ENCODE measurements around the gene PRR19. TPM values are rescaled to one million over a fixed set of nuclear protein-coding genes. Genes with fewer than 3 reads are reported as not detected.
"Not testable (repeated sequence)": the region's sequence is repeated elsewhere in the genome, so short reads cannot be mapped to it uniquely, and the experiment has no call there.

PRR19 gene, protein sequence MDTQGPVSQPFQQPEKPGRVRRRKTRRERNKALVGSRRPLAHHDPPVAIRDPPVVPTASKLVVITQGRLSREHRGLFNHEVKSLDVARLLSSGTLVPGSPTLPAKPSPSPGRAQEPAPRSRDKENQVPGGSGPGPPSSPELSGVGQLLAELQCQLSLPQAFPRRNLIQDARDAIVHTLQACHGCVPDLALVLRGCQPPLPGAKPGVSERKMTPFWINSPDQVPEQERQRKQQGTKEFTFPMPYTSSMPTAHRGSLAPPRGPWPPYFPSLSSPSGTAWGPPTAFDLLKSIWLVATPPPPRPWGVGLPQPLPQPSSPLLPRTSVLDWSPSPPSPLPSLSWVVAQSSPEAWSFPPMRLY
- total RNA-seq, result 0.20 TPM

DNA sequence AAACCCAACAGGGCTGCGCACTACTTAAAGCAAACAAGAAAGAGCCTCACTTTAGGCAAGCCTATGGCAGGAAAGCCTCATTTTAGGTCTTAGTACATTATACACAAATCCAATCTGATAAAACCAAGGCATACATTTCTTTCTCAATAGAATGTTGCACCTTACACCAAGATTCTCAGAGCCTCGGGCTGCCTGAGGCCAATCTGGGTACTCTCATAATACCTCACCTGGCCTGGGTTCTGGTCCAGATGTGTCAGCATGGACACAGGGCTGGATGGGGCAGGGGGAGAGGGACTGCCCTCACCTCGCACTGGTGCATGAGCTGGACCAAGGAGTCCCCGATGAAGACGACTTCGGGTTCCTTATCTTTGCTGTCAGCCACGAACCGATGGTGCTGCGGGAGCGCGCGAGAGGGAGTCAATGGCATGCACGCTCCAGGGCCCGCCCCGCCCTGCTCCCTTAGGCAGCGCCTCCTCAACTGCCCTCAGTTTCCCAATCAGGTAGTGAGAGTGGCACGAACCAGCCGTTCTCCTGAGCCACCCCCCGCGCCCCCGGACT is at the start of gene PRR19:
PRR19 (plus strand) TSS at position 487 of the 558 bp plus-strand sequence. CDS start 7,453 bp downstream, outside the sequence.
- no peak for DNase-seq

DNA sequence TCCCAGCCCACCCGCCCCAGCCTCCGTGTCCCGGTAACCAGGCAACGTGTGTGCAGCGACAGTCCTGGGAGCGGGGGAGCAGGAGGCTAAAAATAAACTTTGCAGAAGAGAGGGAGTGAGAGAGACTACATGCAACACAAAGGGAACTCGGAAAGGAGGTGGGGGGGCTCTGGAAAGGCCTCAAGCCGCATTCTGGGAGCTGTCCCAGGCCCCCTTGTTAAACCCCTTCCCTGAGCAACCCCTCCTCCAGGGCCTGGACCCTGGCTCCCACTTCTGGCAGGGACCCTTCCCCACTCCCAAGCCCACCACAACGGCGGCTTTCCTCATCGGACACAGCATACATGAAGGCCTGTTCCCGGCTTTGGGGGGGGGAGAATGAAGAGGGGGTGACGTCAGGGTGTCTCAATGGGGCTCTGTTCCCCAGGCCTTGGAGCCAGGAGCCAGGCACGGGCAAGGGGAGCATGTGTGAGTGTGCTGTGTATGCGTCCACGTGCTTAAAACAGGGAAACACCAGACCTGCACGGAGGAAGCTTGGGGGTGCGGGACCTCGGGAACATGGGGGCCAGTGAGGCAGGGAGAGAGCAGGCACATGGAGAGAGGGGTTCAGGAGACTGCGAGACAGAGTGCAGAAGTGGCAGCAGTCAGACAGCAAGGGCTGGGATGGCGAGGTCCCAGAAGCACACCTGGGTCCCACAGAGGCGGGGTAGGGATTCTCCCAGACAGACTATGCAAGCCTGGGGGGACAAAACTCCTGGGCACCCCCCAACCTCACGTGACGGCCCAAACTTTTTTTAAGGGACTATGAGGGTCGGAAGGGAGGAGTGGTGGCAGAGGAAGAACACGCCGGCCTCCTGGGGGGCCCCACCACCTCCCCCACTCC is 49.3 kb upstream of the PRR19 start:
- DNase-seq, result peak; percentile 62

DNA sequence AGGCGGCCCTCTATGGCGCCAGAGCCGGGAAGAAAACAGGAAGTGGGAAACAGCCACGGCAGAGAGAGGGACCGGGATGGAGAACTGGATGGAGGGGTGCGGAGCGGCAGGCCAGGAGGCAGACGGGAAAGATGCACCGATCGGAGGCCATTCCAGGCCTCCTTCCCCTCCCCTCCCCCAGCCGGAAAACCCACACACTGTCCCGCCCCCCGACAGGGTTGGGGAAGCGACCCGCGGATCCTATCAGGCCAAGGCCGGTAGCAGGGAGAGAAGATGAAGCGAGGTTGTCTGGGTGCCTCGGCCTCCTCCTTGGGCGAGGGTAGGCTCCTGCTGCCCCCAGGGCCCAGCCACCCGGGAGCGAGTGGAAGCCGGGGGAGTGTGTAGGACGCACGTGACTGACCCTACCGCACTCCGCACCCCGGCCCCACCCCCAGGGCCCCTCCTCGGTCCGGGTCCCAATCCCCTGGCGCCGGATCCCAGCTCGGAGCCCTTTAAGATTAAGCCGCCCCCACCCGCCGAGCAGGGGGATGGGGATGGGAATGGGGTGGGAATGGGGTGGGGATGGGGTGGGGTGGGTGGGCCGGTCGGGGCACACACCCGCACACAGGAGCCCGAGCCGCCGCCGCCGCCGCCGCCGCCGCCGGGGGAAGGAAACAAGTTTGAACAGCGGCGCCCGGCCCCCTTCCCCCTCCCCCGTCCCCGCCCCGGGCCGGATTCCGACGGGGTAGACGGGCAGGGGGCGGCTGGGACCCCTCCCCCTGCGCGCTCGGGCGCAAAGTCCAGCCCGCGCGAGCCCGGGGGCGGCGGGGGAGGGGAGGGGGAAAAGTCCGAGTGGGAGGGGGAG is 48.5 kb upstream of the PRR19 start:
- peak; percentile 36 for DNase-seq

DNA sequence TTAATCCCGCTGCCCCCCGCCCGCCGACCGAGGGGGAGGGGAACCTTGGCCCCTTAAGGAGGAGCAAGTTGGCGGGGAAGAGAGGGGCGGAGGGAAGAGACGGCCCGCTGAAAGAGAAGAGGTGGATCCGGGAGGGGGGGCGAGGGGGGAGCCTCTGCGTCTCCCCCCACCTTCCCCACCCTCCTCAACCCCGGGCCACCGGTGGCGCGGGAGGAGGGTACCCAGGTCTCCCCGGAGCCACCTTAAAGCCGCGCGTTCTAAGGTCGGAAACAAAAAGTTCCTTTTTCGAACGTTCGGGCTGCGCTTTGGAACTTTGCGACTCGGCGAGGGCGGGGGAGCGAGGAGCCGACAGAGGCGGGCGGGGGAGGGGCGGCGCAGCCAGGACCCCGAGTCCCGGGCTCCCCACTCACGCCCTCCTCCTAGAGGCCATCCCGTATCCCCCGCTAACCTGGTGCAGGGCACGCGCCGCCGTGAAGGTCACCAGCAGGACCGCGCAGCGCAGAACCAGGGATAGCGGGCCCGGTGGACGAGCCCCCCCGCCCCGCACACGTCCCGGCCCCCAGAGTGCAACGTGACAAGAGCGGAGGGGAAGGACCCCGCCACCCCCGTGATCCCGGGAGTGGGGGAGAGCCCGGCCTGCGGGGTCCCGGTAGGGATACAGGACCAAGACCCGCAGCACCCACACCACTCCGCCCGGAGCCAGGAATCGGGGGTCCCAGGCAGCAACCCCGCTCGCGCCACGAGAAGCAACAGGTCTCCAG is 47.7 kb upstream of the PRR19 start:
- peak; percentile 80 for DNase-seq

- DNase-seq, result peak; percentile 90
Measured at GRCh38 chr19:42254850-42255765, 46.8 kb upstream of the PRR19 start, which contains the start of gene ERF. TSS of gene ERF (minus strand) at chr19:42255128. CDS start at chr19:42254999, 129 bp downstream.

GRCh38 chr19:42255766-42256745 is 45.9 kb upstream of the PRR19 start:
- peak; percentile 73 for DNase-seq

DNA sequence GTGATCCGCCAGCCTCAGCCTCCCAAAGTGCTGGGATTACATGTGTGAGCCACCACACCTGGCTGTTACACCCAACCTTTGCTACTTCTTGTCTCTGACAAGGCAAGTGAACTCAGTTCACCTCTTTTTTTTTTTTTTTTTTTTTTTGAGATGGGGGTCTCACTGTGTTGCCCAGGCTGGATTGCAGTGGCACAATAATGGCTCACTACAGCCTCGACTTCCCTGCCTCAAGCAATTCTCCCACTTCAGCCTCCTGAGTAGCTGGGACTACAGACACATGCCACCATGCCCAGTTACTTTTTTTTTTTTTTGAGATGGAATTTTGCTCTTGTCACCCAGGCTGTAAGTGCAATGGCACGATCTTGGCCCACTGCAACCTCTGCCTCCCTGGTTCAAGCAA is 44.1 kb upstream of the PRR19 start:
- not testable (repeated sequence) for DNase-seq

- no peak for DNase-seq
Measured at GRCh38 chr19:42261763-42262162, 40.2 kb upstream of the PRR19 start.

DNA sequence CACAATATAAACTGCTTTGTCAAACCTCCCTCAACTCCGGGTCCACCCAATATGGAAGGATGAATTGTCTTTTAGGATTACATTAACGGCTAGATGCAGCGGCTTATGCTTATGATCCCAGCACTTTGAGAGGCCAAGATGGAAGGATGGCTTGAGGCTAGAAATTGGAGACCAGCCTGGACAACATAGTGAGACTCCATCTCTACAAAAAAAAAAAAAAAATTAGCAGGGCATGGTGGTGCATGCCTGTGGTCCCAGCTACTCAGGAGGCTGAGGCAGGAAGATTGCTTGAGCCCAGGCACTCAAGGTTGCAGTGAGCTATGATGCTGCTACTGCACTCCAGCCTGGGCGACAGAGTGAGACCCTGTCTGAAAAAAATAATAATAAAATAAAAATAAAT is 35.8 kb upstream of the PRR19 start:
- DNase-seq, result not testable (repeated sequence)

DNA sequence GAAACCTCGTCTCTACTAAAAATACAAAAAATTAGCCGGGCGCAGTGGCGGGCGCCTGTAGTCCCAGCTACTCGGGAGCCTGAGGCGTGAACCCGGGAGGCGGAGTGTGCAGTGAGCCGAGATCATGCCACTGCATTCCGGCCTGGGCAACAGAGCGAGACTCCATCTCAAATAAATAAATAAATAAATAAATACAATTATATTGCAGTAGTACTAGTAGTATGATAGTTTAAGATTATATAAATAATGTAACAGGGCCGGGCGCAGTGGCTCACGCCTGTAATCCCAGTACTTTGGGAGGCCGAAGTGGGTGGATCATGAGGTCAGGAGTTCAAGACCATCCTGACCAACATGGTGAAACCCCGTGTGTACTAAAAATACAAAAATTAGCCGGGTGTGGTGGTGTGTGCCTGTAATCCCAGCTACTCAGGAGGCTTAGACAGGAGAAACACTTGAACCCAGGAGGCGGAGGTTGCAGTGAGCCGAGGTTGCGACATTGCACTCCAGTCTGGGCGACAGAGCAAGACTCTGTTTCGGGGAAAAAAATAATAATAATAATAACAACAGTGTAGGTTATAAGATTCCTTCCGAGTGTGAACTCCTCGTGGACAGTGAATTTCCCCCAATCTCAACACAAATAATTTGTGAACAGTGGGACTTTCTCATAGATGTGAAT is 34.9 kb upstream of the PRR19 start:
- not testable (repeated sequence) for DNase-seq

- no peak for DNase-seq
Measured at GRCh38 chr19:42267644-42268141, 34.2 kb upstream of the PRR19 start.

- peak; percentile 100 for DNase-seq
Measured at GRCh38 chr19:42268142-42268703, 33.7 kb upstream of the PRR19 start.

DNA sequence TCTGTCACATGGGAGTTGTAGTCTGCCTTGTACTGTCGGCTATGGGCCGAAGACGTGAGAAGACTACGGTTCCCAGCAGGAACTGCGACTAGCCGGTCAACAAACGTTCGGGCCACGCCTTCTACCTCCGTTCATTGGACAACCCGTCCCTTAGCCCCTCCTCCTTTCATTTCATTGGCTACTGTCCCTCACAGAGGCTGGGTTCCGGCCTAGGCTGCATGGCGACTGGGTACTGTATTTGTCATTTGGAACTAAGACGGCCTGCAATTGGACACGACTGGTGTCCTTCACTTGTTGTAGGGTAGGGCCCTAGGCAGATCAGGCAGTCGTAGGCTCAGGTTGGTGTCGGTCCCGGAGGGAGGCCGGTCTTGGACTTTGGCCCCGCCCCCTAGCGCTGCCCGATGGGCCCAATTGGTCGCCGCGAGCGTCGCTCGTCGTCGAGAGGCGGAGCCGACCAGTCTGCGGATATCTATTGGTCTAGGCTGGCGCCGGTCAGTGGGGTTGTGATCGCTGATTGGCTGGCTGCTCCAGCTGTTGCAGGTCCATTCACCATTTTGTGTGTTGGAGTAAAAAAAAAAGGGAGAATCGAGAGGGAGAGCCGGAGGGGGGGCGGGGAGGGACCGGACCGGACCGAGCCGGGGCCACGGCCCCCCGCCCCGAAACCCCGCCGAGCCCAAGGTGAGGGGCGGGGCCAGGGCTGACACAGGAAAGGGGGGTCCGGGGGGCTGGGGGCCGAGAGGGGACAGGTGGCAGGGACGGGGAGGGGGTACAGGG is 33.0 kb upstream of the PRR19 start, which contains the start of gene CIC:
CIC (plus strand) TSS at position 549 of the 774 bp plus-strand sequence. CDS start 2,532 bp downstream, outside the sequence.
- peak; percentile 100 for DNase-seq

DNA sequence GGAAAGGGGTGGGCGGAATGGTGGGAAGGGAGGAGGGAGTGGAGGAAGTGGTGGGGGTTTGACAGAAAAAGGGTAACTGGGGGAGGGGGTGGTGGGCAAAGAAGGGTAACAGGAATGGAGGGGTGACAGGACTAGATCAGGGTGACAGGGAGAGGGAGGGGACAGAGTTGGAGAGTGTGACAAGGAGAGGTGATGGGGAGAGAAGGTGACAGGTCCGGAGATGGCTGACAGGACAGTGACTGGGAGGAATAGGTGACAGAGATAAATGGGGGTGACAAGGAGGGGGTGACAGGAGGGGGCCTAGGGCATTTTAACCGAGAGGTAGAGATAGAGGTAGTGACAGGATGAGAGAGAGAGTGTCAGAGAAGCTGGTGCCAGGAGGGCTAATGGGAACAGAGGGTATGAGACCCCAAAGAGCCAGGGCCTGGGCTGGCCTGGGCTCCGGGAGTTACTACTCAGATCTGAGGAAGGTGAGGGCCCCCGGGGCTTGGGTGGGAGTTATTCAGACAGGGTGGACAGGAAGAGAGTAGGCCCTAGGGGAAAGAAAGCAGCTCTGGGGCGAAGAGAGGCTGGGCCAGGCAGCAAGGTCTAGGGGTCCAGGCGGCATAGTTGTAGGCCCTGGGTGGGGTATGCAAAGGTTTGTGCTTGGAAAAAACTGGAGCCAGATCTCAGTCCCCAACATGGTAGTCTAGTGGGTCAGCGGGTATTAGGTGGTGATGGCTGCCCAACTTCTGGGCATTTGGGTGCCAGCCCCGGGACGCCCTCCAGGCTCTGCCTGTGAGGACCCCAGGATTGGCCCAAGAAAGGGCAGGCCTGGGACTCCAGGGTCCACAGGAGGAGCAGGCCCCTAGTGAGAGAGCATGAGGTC is 32.2 kb upstream of the PRR19 start:
- no peak for DNase-seq

DNA sequence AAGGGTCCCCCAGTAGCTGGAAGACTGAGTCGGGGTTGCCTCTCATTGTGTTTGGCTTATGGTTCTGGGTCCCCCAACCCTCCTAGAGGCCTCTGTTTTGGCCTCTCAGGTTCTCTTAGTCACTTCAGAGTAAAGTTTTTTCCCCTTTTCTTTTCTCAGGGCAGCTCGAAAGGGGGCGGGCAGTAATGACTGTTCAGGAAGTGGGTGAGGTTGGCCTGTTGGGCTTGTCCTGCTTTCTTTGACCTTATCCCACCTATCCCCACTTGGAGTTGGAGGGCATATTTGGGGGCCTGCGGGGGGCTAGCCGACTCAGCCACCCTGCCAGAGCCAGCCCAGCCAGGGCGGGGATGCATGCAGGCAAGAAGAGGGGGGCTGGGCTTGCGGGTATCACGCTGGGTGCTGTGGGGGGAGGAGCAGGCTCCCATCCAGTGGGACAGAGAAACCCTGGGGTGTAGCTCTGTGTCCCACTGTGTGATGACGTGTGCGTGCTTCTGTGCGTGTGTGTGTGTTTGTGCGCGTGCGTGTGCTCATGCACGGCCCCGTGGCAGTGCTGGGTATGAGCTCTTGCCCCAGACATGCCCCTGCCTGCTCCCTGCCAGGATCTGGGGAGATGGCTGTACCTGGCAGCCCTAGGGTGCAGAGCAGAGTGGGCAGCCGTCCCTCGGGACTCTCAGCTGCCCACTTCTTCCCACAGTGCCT is 31.4 kb upstream of the PRR19 start:
- DNase-seq, result no peak

Data from skin of body (tissue), 2 donors.